HCT116 (cell line): ENCODE data around the gene DRAP1.

Source experiments
- EZH2 ChIP-seq: fragments of 200-600 bp; sonication (generic); IDR thresholded peaks from 2 replicates; pipeline ENCODE4 v1.6.1; 2017; ENCODE audit warnings: antibody characterized with exemption, mixed run types
- EZH2phosphoT487 ChIP-seq: fragments of 200-600 bp; IDR thresholded peaks from 2 replicates; pipeline ENCODE4 v1.6.1; 2018; ENCODE audit warnings: antibody characterized with exemption, borderline replicate concordance
- FOSL1 ChIP-seq: IDR thresholded peaks from 2 replicates; pipeline ENCODE4 v1.6.1; 2012; ENCODE audit warnings: low read depth
- JUND ChIP-seq: IDR thresholded peaks from 2 replicates; pipeline ENCODE4 v1.6.1; 2012
- POLR2A ChIP-seq: IDR thresholded peaks from 2 replicates; pipeline ENCODE4 v1.7.0; 2011; ENCODE audit warnings: borderline replicate concordance; ENCODE audit not compliant: insufficient read depth, insufficient read length; ENCODE audit errors: extremely low read depth
- POLR2AphosphoS5 ChIP-seq: IDR thresholded peaks from 2 replicates; pipeline ENCODE4 v1.6.1; 2011; ENCODE audit warnings: mild to moderate bottlenecking, low read depth, low read length, moderate library complexity
- RAD21 ChIP-seq: IDR thresholded peaks from 2 replicates; pipeline ENCODE4 v1.6.1; 2012; ENCODE audit warnings: low read depth, mild to moderate bottlenecking
- SIN3A ChIP-seq: IDR thresholded peaks from 2 replicates; pipeline ENCODE4 v1.6.1; 2012; ENCODE audit warnings: low read depth
- SP1 ChIP-seq: IDR thresholded peaks from 2 replicates; pipeline ENCODE4 v1.6.1; 2012; ENCODE audit warnings: low read depth
- TCF7L2 ChIP-seq: IDR thresholded peaks from 2 replicates; pipeline ENCODE4 v1.7.0; 2011; ENCODE audit warnings: borderline replicate concordance, inconsistent platforms; ENCODE audit not compliant: insufficient read depth, insufficient read length; ENCODE audit errors: extremely low read depth
- YY1 ChIP-seq: IDR thresholded peaks from 2 replicates; pipeline ENCODE4 v1.6.1; 2011; ENCODE audit warnings: low read length, low read depth, moderate library complexity, mild to moderate bottlenecking; ENCODE audit not compliant: insufficient replicate concordance; ENCODE audit errors: extremely low read depth
- ZFX ChIP-seq: fragments of 450-650 bp; IDR thresholded peaks from 2 replicates; pipeline ENCODE4 v1.6.1; 2017
- TF ChIP-seq, protein P1 (sequence below): IDR thresholded peaks from 2 replicates; pipeline ENCODE4 v1.6.1; 2012; ENCODE audit warnings: low read depth
- TF ChIP-seq, protein P2 (sequence below), 3 experiments: fragments of 200-600 bp in 1 of 3; sonication (generic) in 1 of 3; IDR thresholded peaks in 2 of 3; conservative IDR thresholded peaks in 1 of 3; 2 replicates each; pipeline ENCODE4 v1.5.1; 2012 to 2017; ENCODE audit warnings: low read depth in 2 of 3, low read length in 2 of 3, antibody characterized with exemption in 1 of 3, borderline replicate concordance in 1 of 3, control low read depth in 1 of 3, mild to moderate bottlenecking in 1 of 3, mixed read lengths in 1 of 3, mixed run types in 1 of 3, moderate library complexity in 1 of 3; ENCODE audit not compliant: insufficient read depth in 1 of 3

DNA sequence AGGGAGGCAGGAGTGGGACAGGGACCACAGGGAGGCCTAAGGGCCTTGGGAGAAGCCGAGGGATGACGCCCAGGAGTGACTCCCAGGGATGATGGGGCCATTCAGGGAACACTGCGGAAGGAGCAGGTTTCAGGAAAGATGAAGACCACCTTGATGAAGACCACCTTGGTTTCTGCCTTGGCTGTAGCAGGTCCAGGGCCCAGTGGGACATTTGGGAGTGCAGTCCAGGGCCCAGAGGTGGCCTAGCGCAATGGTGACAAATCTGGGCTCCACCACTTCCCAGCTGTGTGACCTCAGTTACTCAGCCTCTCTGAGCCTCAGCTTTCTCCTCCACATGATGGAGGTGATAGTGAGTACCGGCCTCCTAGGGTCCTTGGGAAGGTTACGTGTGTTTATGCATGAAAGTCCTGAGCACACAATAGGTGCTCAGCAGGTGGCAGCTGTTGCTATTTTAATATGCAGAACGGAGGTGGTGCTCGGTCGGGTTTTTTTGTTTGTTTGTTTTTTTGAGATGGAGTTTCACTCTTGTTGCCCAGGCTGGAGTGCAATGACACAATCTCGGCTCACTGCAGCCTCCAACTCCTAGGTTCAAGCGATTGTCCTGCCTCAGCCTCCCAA, 26.8 kb downstream of the DRAP1 start:
- TF ChIP-seq, protein P1, sequence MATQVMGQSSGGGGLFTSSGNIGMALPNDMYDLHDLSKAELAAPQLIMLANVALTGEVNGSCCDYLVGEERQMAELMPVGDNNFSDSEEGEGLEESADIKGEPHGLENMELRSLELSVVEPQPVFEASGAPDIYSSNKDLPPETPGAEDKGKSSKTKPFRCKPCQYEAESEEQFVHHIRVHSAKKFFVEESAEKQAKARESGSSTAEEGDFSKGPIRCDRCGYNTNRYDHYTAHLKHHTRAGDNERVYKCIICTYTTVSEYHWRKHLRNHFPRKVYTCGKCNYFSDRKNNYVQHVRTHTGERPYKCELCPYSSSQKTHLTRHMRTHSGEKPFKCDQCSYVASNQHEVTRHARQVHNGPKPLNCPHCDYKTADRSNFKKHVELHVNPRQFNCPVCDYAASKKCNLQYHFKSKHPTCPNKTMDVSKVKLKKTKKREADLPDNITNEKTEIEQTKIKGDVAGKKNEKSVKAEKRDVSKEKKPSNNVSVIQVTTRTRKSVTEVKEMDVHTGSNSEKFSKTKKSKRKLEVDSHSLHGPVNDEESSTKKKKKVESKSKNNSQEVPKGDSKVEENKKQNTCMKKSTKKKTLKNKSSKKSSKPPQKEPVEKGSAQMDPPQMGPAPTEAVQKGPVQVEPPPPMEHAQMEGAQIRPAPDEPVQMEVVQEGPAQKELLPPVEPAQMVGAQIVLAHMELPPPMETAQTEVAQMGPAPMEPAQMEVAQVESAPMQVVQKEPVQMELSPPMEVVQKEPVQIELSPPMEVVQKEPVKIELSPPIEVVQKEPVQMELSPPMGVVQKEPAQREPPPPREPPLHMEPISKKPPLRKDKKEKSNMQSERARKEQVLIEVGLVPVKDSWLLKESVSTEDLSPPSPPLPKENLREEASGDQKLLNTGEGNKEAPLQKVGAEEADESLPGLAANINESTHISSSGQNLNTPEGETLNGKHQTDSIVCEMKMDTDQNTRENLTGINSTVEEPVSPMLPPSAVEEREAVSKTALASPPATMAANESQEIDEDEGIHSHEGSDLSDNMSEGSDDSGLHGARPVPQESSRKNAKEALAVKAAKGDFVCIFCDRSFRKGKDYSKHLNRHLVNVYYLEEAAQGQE, result no peak
- TF ChIP-seq ZFX (no peak), TCF7L2 (no peak), POLR2A (no peak), SP1 (no peak), FOSL1 (no peak), EZH2phosphoT487 (no peak), POLR2AphosphoS5 (no peak), RAD21 (no peak), EZH2 (no peak), SIN3A (no peak), YY1 (no peak), JUND (no peak)
- TF ChIP-seq, protein P2, sequence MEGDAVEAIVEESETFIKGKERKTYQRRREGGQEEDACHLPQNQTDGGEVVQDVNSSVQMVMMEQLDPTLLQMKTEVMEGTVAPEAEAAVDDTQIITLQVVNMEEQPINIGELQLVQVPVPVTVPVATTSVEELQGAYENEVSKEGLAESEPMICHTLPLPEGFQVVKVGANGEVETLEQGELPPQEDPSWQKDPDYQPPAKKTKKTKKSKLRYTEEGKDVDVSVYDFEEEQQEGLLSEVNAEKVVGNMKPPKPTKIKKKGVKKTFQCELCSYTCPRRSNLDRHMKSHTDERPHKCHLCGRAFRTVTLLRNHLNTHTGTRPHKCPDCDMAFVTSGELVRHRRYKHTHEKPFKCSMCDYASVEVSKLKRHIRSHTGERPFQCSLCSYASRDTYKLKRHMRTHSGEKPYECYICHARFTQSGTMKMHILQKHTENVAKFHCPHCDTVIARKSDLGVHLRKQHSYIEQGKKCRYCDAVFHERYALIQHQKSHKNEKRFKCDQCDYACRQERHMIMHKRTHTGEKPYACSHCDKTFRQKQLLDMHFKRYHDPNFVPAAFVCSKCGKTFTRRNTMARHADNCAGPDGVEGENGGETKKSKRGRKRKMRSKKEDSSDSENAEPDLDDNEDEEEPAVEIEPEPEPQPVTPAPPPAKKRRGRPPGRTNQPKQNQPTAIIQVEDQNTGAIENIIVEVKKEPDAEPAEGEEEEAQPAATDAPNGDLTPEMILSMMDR (IDR thresholded peaks at IDR 0.05 in 2 of 3, conservative IDR thresholded peaks at IDR 0.05 in 1 of 3; ENCODE audit: borderline replicate concordance in 1 of 3, insufficient read depth in 1 of 3, low read depth in 2 of 3, low read length in 2 of 3), result no peak
